NCI-H146 treated with DMSO at 0.1 percent for 48 hours (cell line): Measurements from ENCODE around the gene KIAA0319L.

Experiments used
- DNase-seq: peaks from one replicate; lab custom pipeline; 2025; ENCODE audit not compliant: unreplicated experiment; lab: John Stamatoyannopoulos, UW

KIAA0319L gene

DNA sequence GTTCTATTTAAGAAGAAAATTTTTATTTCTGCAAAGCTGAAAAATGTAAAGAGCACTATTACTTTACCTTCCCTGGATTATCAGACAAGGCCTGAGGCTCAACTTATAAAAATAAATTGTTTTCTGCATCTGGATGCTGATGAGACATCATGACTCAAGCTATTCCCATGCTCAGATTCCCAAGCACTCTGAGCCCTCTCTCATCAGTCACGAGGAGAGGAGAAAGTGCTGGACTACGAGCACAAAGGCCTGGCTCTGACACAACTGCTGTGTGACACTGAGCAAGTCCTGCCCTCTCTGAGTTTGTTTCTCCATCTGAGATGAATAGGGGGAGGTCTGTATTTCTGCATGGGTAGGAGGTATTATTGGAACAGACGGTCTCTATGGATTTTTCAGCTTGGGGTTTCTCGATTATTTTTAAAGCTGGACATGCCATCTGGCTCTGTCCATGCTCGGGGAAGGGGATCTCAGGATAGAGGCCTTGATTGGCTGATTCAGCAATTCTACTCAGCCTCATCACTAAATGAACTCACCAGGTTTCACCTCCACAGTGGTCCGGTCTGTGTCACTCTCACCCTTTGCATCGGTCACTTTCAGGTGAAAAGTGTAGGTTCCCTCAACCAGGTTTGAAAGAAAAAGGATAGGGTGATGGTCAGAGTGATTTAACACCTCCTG, 107.7 kb downstream of the KIAA0319L start:
- no peak for DNase-seq

DNA sequence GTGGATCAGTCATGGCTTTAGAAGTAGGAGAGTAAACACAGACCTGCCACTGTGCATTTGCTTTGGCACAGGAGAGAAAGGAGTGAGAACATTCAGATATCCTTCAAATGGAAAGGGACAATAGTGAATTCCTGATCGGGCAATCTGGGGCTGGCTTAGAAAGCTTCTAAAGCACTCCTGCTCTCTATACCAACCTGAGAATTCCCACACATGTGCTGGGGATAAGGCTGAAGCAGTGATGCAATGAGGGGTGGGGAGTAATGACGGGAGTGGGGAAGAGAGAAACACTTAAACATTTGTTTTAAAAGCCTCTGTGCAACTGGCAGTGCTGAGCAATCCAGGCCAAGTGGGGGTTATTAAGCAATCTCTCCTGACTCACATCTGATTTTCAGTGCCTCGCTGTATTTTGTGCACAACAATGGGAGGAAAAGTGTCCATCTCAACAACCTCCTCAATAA, 108.8 kb downstream of the KIAA0319L start:
- no peak for DNase-seq

DNA sequence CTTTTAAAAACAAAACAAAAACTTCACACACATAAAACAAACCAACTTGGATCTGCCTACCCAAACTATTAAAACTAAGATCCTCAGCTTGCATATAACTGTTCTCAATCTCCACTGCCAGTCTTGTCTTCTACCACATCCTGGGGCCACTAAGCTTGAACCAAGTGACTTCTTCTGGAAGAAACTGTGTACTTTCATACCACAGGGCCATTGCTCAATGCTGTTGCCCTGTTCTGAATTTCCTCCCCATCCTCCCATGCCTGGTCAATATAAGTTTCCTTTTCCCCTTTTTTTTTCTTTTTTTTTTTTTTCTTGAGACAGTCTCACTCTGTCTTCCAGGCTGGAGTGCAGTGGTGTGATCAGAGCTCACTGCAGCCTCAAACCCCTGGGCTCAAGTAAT, 109.9 kb downstream of the KIAA0319L start:
- DNase-seq = no peak

DNA sequence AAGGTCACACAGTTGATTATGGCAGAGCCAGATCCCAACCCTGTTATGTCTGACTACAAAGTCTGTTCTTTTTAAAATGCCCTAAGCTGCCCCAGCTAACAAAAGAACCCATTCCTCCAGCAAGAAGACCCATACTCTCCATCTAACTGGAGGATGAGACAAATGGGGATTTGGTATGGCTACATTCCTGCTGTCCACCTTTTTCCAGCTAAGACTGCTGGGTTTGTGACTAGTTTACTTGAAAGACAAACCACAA, 112.8 kb downstream of the KIAA0319L start:
- no peak for DNase-seq

DNA sequence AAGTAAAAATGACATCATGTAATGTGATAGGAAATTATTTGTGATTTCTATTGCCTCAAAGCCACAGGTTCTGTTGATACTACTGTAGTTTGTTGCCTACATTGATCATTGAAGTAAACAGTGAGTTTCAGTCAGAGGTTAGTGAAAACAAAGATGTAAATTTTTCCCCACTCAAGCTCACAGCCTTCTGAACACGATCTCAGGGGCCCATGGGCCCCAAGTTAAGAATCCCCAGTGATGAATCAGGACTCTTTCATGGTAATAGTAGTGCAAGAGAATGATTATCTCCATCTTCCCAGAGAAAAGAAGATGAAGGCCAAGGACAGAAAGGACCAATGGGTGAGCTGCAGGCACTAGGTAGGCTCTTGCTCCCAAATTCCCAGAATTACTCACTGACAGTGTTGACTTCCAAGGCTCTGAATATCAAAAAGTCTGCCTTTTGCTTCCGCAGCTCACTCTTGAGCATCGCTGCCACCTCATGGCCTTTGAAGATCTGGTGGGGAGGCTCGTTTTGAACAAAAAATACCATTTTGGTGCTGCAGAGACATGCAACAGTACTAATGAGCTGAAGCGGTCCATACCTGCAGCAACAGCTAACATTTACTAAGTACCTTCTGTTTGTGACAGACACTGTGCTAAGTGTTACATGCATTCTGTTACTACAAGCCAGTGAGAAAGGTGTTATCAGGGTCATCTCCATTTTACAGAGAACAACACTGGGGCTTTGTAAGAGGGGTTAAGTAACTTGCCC, 113.3 kb downstream of the KIAA0319L start:
- DNase-seq = no peak

DNA sequence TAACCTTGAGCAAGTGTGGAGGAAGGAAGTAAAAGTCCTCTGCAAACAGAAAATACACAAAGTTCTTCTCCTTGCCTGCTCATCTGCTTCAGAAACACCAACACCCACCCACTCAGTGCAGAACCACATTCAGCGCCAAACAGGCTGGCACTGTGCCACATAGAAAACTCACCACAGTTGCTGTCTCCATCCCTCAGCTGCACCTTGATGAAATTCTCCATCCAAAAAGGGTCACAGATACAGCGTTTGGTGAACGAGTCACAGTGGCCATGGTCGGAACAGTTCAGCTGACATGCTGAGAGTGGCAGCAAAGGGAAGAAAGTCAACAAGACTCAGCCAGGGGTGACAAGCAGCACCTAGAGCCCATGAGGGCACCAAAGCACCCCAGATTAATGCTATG, 114.5 kb downstream of the KIAA0319L start:
- DNase-seq = no peak

DNA sequence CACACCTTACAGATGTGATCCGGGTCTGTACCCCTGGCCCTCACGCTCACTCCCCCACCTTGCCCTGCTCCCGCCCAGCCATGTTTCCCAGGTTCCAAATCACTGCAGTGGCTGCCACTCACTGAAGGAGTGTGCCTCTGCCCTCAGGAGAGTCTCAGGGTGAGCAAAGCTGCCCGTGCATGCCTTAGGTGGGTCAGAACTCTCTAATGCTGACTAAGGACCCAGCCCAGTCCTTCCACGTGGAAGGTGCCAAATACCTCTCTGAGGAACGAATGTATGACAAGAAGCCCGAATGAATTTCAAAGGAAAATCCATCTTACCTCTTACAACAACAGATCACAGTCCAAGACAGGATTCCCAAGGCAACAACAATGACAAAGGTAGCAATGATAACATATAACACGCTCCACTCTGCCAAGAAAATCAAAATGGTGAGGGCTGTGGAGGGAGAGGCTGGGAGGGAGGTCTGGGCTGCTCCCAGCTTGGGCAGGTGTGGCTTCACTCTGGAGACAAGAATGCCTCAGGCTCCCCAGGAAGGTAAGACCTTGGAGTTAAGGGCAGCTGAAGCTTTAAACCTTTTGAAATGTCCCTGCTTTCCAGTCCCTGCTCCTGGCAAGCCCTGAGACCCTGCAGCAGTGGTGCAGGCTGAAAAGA, 115.2 kb downstream of the KIAA0319L start:
- DNase-seq = no peak

DNA sequence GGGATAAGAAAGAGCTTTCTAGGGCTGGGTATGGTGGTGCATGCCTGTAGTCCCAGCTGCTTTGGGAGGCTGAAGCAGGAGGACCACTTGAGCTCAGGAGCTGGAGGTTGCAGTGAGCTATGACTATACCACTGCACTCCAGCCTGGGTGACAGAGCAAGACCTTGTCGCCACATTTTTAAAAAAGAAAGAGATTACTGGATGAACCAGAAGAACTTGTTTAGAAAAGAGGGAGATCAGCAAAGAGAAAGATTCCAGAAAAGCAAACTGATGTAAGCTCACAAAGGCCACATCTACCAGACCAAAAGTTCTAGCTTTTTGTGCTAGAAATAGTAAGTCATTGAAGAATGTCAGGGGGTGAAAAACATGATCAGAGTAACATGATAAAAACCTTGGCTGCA, 117.6 kb downstream of the KIAA0319L start:
- no peak for DNase-seq

DNA sequence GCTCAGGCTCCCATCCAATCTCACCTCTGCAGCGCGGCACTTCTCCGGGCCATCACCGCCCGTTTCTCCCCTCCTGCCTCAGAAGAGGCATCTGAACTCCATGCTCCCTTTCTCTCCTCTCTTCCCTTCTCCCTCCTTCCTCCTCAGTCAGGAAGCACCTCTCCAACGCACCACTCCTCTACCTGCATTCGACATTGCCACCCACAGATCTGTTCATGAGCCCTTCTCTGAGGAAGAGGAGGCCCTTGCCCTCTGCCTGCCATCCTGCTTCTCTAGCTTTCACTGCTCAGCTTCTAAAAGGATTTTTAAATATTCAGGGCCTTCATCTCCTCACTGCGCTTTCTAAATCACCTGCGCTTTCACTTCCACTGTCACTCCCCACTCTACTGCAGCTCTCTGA, 120.0 kb downstream of the KIAA0319L start:
- DNase-seq = no peak

DNA sequence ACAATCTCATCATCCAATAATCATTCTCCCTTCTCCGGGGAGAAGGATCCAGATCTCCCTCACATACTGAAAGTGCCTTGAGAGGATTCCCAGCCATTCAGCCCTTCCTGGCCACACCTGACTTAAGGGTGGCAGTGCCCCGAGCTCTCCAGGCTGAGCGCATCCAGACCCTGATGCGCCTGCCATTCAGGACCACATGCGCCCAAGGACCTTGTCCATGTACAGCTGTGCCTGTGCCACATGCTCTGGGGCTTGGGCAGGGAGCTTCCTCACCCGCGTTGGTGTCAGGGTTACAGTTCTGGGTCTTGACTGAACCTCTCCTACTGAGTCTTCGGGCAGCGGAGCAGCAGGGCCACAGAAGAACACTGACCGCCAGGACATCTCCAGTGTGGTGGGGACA, 121.1 kb downstream of the KIAA0319L start:
- no peak for DNase-seq

DNA sequence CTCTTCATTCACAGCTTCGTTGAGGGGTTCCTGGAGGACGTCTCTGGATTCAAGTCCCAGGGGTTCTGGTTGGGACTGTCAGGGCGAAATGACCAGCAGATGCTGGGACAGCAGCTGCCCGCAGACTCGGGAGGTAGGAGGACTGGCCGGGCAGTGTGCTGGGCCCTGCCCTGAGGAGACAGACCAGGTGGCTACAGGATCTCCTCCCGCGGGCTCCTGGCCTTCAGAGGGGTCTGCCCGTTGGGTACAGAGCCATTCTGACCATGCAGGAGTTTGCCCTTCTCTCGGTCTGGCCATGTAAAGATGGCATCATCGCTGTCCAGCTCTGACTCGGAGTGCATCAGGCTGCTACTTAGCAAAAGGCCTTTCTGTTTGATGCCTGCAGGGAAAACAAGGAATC, 122.5 kb downstream of the KIAA0319L start:
- no peak for DNase-seq

DNA sequence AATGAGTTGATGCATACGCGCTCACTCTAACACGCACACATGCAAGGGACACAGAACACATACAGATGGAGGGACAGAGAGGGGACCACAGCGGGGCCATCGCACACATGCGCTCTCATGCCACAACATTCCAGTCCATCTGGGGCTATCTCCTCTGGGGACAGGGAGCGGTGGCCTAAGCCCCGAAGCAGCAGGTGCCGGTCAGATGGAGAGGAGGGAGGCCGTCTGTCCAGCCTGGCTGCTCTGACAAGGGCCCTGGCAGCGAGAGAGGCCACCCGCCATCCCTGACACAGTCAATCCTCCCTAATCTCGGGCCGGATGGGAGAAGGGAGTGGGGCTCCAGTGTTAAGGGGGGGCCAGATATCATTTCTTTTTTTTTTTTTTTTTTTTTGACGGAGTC, 123.5 kb downstream of the KIAA0319L start:
- DNase-seq = no peak

DNA sequence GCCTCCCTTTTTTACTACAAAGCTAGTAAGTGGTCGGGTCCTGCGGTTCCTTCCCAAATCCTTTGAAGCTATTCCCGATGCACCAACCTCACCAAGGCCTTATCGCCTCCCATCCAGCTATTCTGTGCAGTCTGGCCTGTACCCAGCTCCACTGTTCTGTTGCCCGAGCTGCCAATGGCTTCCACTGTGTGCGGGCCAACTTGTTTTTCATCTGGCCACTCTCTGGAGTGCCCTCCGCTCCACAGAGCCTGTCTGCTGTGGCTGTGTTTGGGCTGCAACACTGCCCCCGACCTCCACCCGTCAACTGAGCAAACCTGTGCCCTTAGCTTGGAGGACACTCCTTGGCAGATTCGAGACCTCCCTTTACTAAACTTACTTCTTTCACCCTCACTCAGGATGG, 125.0 kb downstream of the KIAA0319L start:
- DNase-seq = no peak

DNA sequence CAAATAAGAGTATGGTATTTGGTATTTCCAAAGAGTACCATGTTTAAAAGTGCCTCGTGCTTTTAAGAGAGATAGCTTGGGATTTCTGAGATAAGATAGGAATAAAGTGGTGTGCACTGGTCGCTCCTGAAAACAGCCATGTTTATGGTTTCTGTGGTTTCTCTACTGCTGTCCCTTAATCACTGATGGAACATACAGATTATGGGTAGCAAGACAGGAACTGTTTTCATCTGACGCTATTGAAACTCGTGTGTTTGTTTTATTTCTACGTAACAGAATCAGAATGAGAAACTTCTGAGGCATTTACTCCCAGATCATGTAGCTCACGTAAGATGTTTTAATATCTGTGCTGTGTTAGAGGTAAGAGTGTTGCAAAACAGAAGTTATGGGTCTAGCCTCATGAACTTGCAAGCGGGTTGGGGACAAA, 126.0 kb downstream of the KIAA0319L start:
- no peak for DNase-seq

DNA sequence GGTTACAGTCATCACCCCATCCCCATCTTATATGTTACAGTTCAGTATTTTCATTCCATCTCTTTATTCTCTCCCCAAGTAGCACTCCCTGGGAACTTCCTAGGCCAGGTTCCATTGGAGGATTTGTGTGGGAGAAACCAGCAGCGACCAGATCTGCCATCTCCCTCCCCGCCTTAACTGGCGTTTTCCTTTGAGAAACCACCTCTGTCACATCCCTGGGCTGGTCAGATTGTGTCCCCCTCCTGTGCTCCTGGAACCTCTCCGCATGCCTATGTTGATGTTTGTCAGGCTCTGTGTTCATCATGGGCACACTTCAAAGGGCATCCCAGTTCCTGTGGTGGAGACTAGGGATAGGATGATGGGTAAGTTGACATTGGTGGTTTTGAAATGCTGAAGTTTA, 126.4 kb downstream of the KIAA0319L start:
- DNase-seq = no peak

DNA sequence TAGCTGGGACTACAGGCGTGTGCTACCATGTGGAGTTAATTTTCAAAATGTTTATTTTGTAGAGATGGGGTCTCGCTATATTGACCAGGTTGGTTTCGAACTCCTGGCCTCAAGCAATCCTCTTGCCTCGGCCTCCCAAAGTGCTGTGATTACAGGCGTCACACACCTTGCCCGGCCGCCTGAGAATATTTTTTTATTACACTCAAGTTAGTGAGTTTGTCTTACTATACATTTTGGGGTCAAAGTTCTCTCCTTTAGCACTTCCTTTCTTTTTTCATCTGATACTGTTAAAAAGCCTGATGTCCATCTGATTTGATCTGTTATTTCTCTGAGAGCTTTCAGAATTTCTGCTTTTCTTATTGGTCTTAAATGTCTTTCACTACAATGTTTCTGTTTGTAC, 128.8 kb downstream of the KIAA0319L start:
- DNase-seq = no peak

DNA sequence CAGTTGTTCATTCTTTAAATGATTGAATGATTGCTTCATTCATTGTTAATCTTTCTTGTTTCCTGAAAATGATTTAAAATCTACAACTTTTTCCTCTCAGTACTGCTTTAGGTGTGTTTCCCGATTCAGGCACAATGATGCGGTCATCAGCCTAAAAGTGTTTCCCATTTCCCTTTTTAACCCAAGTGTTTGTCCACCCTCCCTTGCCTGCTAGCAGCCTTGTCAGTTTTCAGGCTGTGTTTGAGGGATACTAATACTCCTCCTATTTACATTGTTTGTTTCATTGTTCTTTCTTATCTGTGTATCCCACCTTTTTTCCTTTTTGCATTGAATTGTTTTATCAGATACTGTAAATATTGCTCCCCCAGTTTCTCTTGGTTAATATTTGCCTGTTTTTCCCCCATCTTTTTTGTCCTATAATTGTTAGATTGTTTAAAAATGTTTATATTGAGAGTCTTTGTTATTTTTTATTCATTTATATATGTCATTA, 131.1 kb downstream of the KIAA0319L start:
- DNase-seq = no peak

DNA sequence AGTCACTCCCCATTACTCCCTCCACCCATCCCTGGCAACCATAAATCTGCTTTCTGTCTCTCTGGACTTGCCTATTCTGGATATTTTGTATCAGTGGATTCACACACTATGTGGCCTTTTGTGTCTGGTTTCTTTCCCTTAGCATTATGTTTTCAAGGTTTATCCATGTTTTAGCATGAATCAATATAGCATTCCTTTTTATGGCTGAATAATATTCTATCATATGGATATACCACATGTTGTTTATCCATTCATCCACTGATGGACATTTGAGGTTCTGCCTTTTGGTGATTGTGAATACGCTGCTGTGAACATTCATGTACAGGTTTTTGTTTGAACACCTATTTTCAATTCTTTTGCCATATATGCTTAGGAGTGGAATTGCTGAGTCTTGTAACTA, 148.3 kb downstream of the KIAA0319L start:
- no peak for DNase-seq

DNA sequence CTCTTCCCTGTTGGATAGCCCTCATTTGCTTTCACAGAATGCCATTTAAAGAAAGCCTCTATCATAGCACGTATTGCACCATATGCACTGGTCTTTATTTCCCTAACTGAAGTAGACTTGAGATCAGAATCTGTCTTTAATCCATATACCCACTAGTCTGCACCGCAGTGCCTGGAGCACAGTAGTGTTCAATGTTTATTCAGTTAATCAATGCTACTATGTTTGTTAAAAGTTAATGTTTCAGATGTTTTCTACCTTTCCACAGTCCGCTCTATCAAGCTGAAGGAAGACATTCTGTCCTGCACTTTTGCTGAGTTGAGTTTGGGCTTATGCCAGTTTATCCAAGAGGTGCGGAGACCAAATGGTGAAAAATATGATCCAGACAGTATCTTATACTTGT, 149.5 kb downstream of the KIAA0319L start:
- DNase-seq = no peak

DNA sequence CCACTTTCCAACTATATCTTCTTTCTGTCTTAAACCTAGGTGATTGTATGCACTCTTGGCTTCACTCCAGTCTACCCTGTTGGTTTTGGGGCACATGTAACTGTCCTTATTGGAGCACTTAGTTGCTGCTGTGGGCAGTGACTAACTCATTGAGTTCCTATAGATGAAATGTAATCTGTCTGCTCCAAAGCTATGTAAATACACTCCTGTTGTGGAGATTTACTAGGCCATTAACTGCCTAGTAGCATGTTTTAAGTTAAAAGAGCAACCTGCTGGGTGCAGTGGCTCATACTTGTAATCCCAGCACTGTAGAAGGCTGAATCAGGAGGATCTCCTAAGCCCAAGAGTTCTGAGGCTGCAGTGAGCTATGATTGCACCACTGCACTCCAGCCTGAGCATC, 151.1 kb downstream of the KIAA0319L start:
- DNase-seq = no peak

DNA sequence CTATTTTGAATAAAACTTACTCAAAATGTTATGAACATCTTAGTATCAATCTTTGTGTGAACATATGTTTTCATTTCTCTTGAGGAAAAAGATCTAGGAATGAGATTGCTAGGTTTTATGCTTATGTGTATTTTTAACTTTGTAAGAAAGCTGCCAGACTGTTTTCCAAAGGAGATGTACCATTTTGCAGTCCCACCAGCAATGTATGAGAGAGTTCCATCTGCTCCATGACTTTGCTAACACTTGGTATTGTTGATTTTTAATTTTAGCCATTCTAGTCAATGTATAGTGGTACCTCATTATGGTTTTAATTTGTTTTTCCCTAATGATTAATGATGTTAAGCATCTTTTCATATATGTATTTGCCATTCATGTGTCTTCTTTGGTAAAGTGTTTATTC, 156.2 kb downstream of the KIAA0319L start:
- no peak for DNase-seq

DNA sequence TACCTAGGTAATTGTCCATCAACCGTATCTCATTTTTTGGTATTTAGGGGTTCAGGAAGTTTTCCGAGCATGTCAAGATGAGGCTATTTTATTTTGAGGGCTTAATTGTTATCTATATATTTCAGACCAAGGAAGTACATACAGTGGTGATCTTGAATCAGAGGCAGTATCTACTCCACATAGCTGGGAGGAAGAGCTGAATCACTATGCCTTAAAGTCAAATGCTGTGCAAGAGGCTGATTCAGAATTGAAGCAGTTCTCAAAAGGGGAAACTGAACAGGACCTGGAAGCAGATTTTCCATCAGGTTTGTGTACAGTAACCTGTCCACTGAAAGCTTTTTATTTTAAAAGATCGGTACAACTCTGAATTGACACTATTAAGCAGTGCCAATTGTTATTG, 158.5 kb downstream of the KIAA0319L start:
- no peak for DNase-seq
